Karpas-422 (cell line): ENCODE measurements around the gene ABCA3. TPM values are rescaled to one million over a fixed set of nuclear protein-coding genes. Genes with fewer than 3 reads are reported as not detected.

Experiments used
- DNase-seq: peaks from one replicate; pipeline ENCODE4 v3.0.0-alpha.2; 2015
- H2AFZ ChIP-seq: fragments of 200-600 bp; sonication (generic); 2 replicates; pipeline ENCODE4 v1.6.1; 2014; ENCODE audit warnings: antibody characterized with exemption, low read length, mixed read lengths
- H3K27ac ChIP-seq: fragments of 200-600 bp; sonication (generic); 2 replicates; pipeline ENCODE4 v1.5.1; 2014; ENCODE audit warnings: mild to moderate bottlenecking, low read length, moderate library complexity
- H3K27me3 ChIP-seq: fragments of 200-600 bp; sonication (generic); 2 replicates; pipeline ENCODE4 v1.6.1; 2014; ENCODE audit warnings: low read length, mixed read lengths
- H3K36me3 ChIP-seq: fragments of 200-600 bp; sonication (generic); 2 replicates; pipeline ENCODE4 v1.6.1; 2014; ENCODE audit warnings: low read length, mixed read lengths; ENCODE audit not compliant: insufficient read depth
- H3K4me1 ChIP-seq: fragments of 200-600 bp; sonication (generic); 2 replicates; pipeline ENCODE4 v1.6.1; 2014; ENCODE audit warnings: mild to moderate bottlenecking, low read length, mixed read lengths
- H3K4me2 ChIP-seq: fragments of 200-600 bp; sonication (generic); 2 replicates; pipeline ENCODE4 v1.6.1; 2014; ENCODE audit warnings: low read length, low read depth, mild to moderate bottlenecking; ENCODE audit not compliant: poor library complexity, severe bottlenecking
- H3K4me3 ChIP-seq: fragments of 200-600 bp; sonication (generic); 2 replicates; pipeline ENCODE4 v1.5.1; 2014; ENCODE audit warnings: mild to moderate bottlenecking, antibody characterized with exemption, low read length, mixed read lengths
- H3K79me2 ChIP-seq: fragments of 200-600 bp; sonication (generic); 2 replicates; pipeline ENCODE4 v1.6.1; 2014; ENCODE audit warnings: mild to moderate bottlenecking, low read length, mixed read lengths
- H3K9ac ChIP-seq: fragments of 200-600 bp; sonication (generic); 2 replicates; pipeline ENCODE4 v1.6.0; 2014; ENCODE audit warnings: low read length
- H3K9me2 ChIP-seq: fragments of 200-600 bp; sonication (generic), shearing (Covaris generic); replicated peaks from 2 replicates; pipeline ENCODE4 v1.6.0; 2014; ENCODE audit warnings: mild to moderate bottlenecking, low read length, moderate library complexity; ENCODE audit not compliant: insufficient read depth
- H3K9me3 ChIP-seq: fragments of 300-700, 200-600 bp; sonication (generic); 2 replicates; pipeline ENCODE4 v1.6.1; 2014; ENCODE audit warnings: low read length, mixed read lengths
- H4K20me1 ChIP-seq: fragments of 200-600 bp; sonication (generic); 2 replicates; pipeline ENCODE4 v1.6.1; 2014; ENCODE audit warnings: mild to moderate bottlenecking, antibody characterized with exemption, low read length, low read depth; ENCODE audit not compliant: insufficient read depth
- total RNA-seq: library from RNA; depleted of rRNA; stranded (reverse); fragments of >200 nt; shearing (Covaris generic); gene quantifications from 2 replicates; pipeline ENCODE4 v1.2.3, GENCODE V29; 2014; ENCODE audit warnings: low replicate concordance

Gene ABCA3
- total RNA-seq, 1 experiment from 2014 or later: 0.37 TPM

GRCh38 chr16:2232094-2232990 lies 108.2 kb downstream of the ABCA3 start:
- no peaks in the 10 kb centered on the region for H3K9me2 ChIP-seq
- H3K4me1 ChIP-seq: no peaks in the 10 kb centered on the region
- no peak overlapping the region for H3K27ac ChIP-seq
- H3K4me2 ChIP-seq: no peak overlapping the region
- no peak overlapping the region for H2AFZ ChIP-seq
- H3K36me3 ChIP-seq: no peaks in the 10 kb centered on the region; the same call in 1 of the 2 replicates
- no peak overlapping the region for H3K9ac ChIP-seq
- 0 out of 2 replicates have a peak, but pooled peaks cover 11% of the 10 kb centered on the region for H4K20me1 ChIP-seq
- no peak for DNase-seq
- no peaks in the 10 kb centered on the region for H3K9me3 ChIP-seq
- peaks cover 9% of the 10 kb centered on the region for H3K79me2 ChIP-seq
- no peaks in the 10 kb centered on the region for H3K27me3 ChIP-seq
- H3K4me3 ChIP-seq: no peak overlapping the region

DNA sequence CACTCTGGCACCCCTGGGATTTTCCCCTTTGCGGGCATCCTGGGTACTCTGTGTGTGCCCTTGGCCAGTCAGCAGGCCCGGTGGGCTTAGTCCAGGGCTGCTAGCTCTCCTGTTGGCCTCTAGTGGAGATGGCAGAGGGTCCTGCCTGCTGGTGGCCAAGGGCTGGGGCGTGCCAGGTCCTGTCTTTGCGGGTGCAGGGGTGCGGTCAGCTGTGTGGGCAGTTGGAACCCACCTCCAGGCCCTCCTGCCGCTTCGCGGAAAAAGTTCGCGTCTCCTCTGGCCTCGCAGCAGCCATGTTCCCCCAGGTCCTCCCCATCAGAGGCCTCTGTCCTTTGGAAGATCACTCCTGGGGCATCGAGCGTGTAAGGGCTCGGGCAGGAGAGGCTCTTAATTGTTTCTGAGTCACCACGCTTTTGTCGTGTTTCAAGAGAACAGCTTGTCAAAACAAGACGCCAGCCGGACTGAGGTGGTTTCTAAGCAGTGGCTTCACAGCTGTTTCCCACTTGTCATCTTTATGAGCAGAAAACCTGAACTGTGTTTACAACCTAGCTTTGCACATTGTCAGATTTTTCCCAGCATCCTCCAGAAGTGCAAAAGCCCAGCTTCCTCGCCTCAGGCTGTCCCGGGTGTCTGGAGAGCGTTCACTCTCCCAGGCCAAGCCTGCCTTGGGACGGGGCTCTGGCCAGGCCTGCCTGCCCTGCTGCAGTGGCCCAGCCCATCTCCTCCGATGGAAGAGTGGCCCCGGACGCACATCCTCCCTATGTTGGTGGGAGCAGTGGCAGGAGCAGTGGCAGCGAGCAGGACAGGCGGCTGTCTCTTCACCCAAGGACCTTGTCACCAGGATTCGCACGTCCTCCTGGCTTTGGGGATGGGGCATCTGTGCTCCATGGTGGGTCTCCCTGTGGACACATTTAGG lies 109.3 kb downstream of the ABCA3 start:
- H3K27ac ChIP-seq: no peak overlapping the region
- H3K36me3 ChIP-seq: no peaks in the 10 kb centered on the region; the same call in 1 of the 2 replicates
- H3K4me1 ChIP-seq: no peaks in the 10 kb centered on the region
- H3K27me3 ChIP-seq: no peaks in the 10 kb centered on the region
- H3K79me2 ChIP-seq: peaks cover 18% of the 10 kb centered on the region
- no peak overlapping the region for H3K4me2 ChIP-seq
- no peak overlapping the region for H3K4me3 ChIP-seq
- no peaks in the 10 kb centered on the region for H3K9me3 ChIP-seq
- H3K9ac ChIP-seq: no peak overlapping the region
- no peak for DNase-seq
- 0 out of 2 replicates have a peak, but pooled peaks cover 17% of the 10 kb centered on the region for H4K20me1 ChIP-seq
- H2AFZ ChIP-seq: no peak overlapping the region
- no peaks in the 10 kb centered on the region for H3K9me2 ChIP-seq

DNA sequence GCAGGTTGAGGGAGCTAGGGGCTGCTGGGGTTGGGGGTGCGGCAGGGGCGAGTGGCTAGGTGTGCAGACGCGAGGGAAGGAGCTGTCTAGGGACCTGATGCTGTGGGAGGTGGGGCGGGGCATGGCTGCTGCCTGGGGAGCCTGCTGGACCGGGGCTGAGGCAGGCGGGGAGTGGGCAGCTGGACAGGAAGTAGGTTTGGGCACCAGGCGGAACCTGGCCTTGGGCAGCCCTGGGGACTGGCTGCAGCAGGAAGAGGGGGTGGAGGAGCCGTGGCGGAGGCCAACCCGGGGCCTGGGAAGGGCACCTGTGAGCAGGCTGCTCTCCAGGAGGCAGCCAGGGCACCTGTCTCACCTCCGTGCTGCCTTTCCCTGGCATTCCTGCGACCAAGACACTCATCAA lies 110.2 kb downstream of the ABCA3 start:
- Histone ChIP-seq H3K9me3 (no peaks in the 10 kb centered on the region), H3K27me3 (no peaks in the 10 kb centered on the region), H3K4me2 (no peak overlapping the region), H3K4me1 (no peaks in the 10 kb centered on the region; the same call in 1 of the 2 replicates), H3K9me2 (no peaks in the 10 kb centered on the region), H3K4me3 (no peak overlapping the region), H2AFZ (no peak overlapping the region), H3K79me2 (peaks cover 27% of the 10 kb centered on the region), H4K20me1 (0 out of 2 replicates have a peak, but pooled peaks cover 19% of the 10 kb centered on the region), H3K9ac (no peak overlapping the region), H3K27ac (no peak overlapping the region), H3K36me3 (no peaks in the 10 kb centered on the region; the same call in 1 of the 2 replicates)
- no peak for DNase-seq

- no peaks in the 10 kb centered on the region for H3K9me2 ChIP-seq
- 0 out of 2 replicates have a peak, but pooled peaks cover 19% of the 10 kb centered on the region for H4K20me1 ChIP-seq
- no peak overlapping the region for H3K27ac ChIP-seq
- H3K4me3 ChIP-seq: no peak overlapping the region
- H3K9ac ChIP-seq: no peak overlapping the region
- peaks cover 6% of the 10 kb centered on the region for H3K4me1 ChIP-seq
- H3K4me2 ChIP-seq: no peak overlapping the region
- peaks cover 34% of the 10 kb centered on the region for H3K79me2 ChIP-seq
- DNase-seq: no peak
- H3K36me3 ChIP-seq: no peaks in the 10 kb centered on the region; the same call in 1 of the 2 replicates
- H3K9me3 ChIP-seq: no peaks in the 10 kb centered on the region
- H2AFZ ChIP-seq: no peak overlapping the region
- no peaks in the 10 kb centered on the region for H3K27me3 ChIP-seq
Observed at GRCh38 chr16:2229632-2230250, 110.8 kb downstream of the ABCA3 start.

GRCh38 chr16:2229091-2229490 lies 111.4 kb downstream of the ABCA3 start:
- Histone ChIP-seq H3K27ac (no peak overlapping the region), H3K9me2 (no peaks in the 10 kb centered on the region), H3K79me2 (peaks cover 40% of the 10 kb centered on the region), H3K4me1 (peaks cover 6% of the 10 kb centered on the region), H3K27me3 (no peaks in the 10 kb centered on the region), H3K4me2 (no peak overlapping the region), H3K9me3 (no peaks in the 10 kb centered on the region), H4K20me1 (peaks cover 22% of the 10 kb centered on the region; the same call in 1 of the 2 replicates), H3K36me3 (no peaks in the 10 kb centered on the region; the same call in 1 of the 2 replicates), H2AFZ (no peak overlapping the region), H3K9ac (no peak overlapping the region), H3K4me3 (no peak overlapping the region)
- no peak for DNase-seq

GRCh38 chr16:2228161-2228824 lies 112.2 kb downstream of the ABCA3 start:
- Histone ChIP-seq H4K20me1 (peaks cover 24% of the 10 kb centered on the region; the same call in 1 of the 2 replicates), H3K9ac (no peak overlapping the region), H3K36me3 (no peaks in the 10 kb centered on the region), H2AFZ (no peak overlapping the region), H3K9me3 (no peaks in the 10 kb centered on the region), H3K4me2 (no peak overlapping the region), H3K9me2 (no peaks in the 10 kb centered on the region), H3K27me3 (no peaks in the 10 kb centered on the region), H3K4me1 (peaks cover 6% of the 10 kb centered on the region), H3K4me3 (no peak overlapping the region), H3K79me2 (peaks cover 46% of the 10 kb centered on the region), H3K27ac (no peak overlapping the region)
- DNase-seq: no peak

DNA sequence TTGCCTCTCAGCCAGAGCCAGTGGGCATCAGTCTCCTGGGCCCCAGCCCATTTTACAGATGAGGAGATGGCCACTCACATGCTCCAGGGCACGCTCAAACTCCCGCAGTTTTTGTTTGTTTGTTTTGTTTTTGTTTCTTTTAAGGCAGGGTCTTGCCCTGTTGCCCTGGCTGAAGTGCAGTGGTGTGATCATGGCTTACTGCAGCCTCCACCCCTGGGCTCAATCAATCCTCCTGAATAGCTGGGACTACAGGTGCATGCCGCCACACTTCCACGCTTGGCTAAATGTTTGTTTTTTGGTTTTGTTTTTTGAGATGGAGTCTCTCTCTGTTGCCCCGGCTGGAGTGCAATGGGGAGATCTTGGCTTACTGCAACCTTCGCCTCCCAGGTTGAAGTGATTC lies 113.6 kb downstream of the ABCA3 start:
- Histone ChIP-seq H3K79me2 (peaks cover 46% of the 10 kb centered on the region), H3K36me3 (no peaks in the 10 kb centered on the region)

More for the DNA sequence above, 113.6 kb downstream of the ABCA3 start:
- no peak overlapping the region for H3K4me3 ChIP-seq
- H3K4me1 ChIP-seq: peaks cover 9% of the 10 kb centered on the region
- no peak overlapping the region for H3K4me2 ChIP-seq
- no peaks in the 10 kb centered on the region for H3K9me3 ChIP-seq
- H4K20me1 ChIP-seq: peaks cover 21% of the 10 kb centered on the region; the same call in 1 of the 2 replicates
- no peak overlapping the region for H3K9ac ChIP-seq
- H2AFZ ChIP-seq: no peak overlapping the region
- no peaks in the 10 kb centered on the region for H3K27me3 ChIP-seq
- no peaks in the 10 kb centered on the region for H3K9me2 ChIP-seq
- no peak overlapping the region for H3K27ac ChIP-seq
- no peak for DNase-seq
